HG03175 (cell line): ENCODE data around the gene VAC14.

ENCODE experiments used
- ATAC-seq: cut with Tn5 transposase; IDR thresholded peaks from one replicate; pipeline ENCODE4 v1.9.1; 2021; ENCODE audit warnings: mild to moderate bottlenecking, moderate library complexity; ENCODE audit not compliant: unreplicated experiment

Gene VAC14

GRCh38 chr16:70665113-70665694 is 135.8 kb downstream of the VAC14 start:
- no peak for ATAC-seq

DNA sequence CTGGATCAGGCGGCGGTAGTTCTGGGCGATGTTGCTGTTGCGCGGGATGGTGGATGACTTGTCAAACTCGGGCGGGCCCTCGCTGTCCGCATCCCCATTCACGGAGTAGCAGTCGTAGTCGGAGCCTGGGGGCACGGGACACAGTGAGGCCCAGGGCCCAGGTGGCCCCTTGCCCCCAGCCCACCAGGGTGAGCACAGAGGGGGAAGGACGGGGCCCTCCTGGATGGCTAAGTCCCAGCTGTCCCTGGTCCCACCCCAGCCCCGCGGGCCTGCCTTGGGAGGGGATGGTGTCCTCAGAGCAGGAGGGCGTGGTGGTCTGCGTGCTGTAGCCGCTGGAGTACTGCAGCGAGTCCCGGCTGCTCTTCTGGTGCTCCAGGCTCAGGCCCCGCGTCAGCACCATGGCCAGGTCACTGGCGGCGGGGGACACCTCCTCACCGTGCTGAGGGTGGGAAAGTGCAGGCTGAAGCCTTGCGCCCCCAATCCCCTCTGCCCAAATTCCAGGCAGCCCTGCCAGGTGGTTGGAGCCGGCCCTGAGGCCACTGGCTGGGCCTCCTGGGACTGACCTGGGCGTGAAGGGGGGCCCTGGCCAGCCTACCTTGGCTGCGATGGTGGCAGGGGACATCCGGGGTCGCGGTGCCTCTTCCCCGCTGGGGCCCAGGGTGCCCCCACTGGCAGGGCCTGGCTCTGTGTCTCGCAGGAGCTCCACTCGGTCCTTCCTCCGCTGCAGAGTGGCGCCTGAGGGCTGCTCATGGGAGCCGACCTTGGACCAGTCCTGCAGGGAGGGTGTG is 136.4 kb downstream of the VAC14 start:
- ATAC-seq: no peak

- no peak for ATAC-seq
Observed at GRCh38 chr16:70663524-70664324, 137.2 kb downstream of the VAC14 start.

DNA sequence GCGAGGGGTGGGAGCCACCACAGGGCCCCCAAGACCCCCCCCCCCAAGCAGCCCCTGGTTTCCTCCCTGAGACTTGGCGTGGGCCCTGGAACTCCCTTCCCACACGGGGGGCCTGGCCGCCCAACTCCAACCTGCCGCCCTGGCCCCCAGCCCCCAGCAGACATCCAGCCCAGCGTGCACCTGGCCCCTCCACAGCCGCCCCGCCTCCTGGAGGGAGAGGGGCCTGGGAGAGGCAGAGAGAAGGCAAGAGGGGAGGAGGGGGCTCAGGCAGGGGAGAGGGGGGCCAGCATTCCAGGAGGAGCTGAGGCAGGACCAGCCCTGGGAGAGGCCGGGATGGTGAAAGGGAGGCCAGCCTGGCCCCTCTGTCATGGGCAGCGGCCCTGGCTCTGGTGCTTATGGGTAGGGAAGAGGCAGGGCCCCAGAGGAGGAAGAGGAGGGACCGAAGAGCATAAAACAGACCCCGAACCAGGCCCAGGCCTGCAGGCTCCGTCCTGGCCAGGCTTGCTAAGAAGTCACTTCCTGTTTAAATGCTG is 137.9 kb downstream of the VAC14 start:
- no peak for ATAC-seq

GRCh38 chr16:70661918-70662641 is 138.9 kb downstream of the VAC14 start:
- ATAC-seq: no peak

GRCh38 chr16:70661534-70661917 is 139.4 kb downstream of the VAC14 start:
- no peak for ATAC-seq

- no peak for ATAC-seq
Observed at GRCh38 chr16:70660672-70661350, 140.1 kb downstream of the VAC14 start.

DNA sequence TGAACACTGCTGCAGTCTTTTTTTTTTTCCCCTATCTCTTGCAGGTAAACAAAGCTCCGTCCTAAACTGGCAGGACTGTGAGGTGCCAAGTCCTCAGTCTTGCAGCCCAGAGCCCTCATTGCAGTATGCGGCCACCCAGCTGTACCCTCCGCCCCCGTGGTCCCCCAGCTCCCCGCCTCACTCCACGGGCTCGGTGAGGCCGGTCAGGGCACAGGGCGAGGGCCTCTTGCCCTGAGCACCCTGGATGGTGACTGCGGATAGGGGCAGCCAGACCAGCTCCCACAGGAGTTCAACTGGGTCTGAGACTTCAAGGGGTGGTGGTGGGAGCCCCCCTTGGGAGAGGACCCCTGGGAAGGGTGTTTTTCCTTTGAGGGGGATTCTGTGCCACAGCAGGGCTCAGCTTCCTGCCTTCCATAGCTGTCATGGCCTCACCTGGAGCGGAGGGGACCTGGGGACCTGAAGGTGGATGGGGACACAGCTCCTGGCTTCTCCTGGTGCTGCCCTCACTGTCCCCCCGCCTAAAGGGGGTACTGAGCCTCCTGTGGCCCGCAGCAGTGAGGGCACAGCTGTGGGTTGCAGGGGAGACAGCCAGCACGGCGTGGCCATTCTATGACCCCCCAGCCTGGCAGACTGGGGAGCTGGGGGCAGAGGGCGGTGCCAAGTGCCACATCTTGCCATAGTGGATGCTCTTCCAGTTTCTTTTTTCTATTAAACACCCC is 140.8 kb downstream of the VAC14 start:
- ATAC-seq: no peak

DNA sequence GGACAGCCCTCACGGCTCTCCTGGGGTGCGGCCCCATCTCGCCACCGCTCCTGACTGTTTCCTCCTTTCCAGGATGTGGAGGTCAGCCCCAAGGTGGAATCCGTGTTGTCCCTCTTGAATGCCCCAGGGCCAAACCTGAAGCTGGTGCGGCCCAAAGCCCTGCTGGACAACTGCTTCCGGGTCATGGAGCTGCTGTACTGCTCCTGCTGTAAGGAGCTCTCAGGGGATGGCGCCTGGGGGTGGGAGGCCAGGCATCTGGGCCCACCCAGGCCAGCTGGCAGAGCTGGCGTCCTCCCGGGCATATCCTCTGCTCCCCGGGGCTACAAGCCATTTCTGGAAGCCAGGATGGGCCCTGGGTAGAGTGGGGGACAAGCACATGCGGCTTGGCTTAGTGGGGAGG is 141.4 kb downstream of the VAC14 start:
- ATAC-seq: no peak

- ATAC-seq: no peak
Observed at GRCh38 chr16:70658921-70659320, 142.0 kb downstream of the VAC14 start.

GRCh38 chr16:70657956-70658355 is 143.0 kb downstream of the VAC14 start:
- no peak for ATAC-seq

DNA sequence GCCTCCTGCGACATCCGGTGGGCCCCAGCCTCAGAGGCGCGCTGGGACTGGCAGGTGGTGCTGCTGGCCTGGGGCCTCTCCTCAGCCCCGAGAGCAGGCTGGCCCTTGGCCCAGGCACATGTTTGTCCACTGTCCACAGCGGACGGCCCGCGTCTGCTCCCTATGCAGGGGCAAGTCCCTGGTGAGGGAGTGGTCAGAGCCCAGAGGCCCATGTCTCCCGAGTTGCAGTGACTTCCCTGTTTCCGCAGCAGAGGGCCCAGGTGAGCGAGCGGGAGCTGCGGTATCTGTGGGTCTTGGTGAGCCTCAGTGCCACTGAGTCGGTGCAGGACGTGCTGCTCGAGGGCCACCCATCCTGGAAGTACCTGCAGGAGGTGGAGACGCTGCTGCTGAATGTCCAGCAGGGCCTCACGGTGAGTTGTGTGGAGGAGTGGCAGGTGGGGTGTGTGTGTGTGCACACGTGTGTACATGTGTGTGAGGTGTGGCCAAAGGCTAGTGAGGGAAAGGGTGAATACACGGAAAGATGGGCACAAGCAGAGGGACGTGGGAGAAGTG is 144.2 kb downstream of the VAC14 start:
- ATAC-seq: no peak

GRCh38 chr16:70656065-70656711 is 144.8 kb downstream of the VAC14 start:
- ATAC-seq: no peak

GRCh38 chr16:70653809-70654771 is 146.9 kb downstream of the VAC14 start:
- peak; percentile 73 for ATAC-seq

- no peak for ATAC-seq
Observed at GRCh38 chr16:70653406-70653805, 147.6 kb downstream of the VAC14 start.

GRCh38 chr16:70652322-70652721 is 148.6 kb downstream of the VAC14 start:
- ATAC-seq: no peak

- ATAC-seq: no peak
Observed at GRCh38 chr16:70651524-70651923, 149.4 kb downstream of the VAC14 start.

DNA sequence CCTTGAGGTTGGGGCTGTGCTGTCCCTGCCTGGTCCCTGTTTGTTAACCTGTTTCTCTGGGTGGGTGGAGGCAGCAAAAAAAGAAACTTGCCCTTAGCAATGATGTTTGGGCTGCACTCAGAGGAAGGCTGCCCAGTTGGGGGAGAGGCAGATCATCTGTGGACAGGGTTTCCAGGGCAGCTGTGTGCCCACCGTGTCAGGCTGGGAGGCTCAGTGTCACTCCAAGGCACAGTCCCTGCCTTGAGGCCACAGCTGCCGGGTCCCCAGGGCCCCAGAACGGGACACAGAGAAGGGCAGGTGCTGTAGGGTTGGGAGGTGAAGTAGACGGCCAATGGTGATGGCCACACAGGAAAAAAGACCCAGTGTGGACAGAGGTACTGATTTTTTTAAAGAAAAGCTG is 150.7 kb downstream of the VAC14 start:
- ATAC-seq: no peak
